Activated T-cell treated with anti-CD3 and anti-CD28 coated beads, Interleukin-2, amount 50 U/mL, for 48 hours (primary cell): Measurements from ENCODE around the gene CYCS.
"Not testable (repeated sequence)": the region's sequence is repeated elsewhere in the genome, so short reads cannot be mapped to it uniquely, and the experiment has no call there.

Source experiments
- DNase-seq, 2 experiments: peaks; one replicate each; pipeline ENCODE4 v3.0.0-alpha.2; 2020

The CYCS gene

DNA sequence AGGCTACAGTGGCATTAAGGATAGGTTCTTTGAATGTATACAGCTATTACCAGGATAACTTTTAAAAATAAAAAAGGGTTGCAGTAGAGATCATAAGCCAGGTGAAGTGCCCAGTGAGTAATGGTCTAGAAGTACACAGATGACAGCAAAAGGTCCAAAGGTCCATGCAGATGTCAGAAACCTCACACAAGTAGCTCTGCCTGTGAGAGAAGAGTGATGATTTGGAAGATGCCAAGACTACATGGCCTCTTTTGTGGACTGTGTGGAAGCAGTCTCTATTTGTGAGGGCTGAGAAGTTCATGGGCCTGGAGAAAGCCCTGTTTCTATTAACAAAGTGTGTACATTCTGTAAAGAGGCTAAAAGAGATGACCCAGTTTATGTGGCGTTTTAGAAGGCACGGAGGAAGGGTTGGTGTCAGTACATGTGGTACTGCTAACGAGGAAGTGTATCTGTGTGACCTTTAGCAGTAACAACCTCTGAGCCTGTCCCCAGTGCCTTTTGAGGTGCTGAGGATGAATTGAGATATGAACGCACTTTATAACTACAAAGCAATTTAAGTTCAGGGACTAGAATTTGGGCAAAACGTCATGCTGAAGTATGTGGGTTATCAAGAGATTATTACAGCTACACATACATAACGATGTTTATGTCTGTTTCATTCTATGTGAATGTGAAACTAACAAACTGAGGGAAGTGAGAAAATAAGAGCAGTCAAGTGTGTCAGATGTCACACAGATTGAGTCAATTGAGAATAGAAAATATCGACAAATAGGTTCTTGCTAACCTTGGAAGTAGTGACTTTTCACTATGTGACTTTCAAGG, 7.6 kb downstream of the CYCS start:
- no peak for DNase-seq

- no peak for DNase-seq
Observed at GRCh38 chr7:25116621-25117020, 8.4 kb downstream of the CYCS start.

DNA sequence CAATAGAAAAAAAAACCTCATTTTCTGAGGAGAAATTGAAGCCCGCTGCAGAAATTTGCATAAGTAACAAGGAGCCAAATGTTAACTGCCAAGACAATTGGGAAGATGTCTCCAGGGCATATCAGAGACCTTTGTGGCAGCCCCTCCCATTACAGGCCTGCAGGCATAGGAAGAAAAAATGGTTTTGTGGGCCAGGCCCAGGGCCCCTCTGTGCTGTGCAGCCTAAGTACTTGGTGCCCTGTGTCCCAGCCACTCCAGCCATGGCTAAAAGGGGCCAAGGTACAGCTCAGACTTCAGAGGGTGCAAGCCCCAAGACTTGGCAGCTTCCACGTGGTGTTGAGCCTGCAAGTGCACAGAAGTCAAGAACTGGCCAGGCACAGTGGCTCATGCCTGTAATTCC, 14.5 kb downstream of the CYCS start:
- not testable (repeated sequence) for DNase-seq

DNA sequence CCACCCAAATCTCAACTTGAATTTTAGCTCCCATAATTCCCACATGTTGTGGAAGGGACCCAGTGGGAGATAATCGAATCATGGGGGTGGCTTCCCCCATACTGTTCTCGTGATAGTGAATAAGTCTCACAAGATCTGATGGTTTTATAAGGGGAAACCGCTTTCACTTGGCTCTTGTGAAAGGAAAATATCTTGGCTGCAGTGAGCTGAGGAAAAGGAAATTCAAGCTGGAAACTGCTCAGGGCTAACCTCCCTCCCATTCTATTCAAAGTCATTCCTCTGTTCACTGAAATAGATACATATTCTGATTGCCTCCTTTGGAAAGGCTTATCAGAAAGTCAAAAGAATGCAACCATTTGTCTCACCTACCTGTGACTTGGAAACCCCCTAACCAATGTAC, 15.8 kb downstream of the CYCS start:
- no peak for DNase-seq

- DNase-seq: no peak
Observed at GRCh38 chr7:25105911-25106310, 19.1 kb downstream of the CYCS start.

DNA sequence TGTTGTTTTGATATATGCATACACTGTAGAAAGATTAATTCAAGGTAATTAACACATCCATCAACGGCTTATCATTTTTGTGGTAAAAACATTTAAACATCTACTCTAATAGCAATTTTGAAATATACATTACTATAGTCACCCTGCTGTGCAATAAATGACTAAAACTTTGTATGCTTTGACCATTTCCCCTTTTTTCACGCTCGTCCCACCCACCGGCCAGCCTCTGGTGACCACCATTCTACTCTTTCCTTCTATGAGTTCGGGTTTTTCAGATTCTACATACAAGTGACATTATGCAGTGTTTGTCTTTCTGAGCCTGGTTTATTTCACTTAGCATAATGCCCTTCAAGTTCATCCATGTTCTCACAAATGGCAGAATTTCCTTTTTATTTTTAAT, 21.3 kb downstream of the CYCS start:
- DNase-seq: no peak

DNA sequence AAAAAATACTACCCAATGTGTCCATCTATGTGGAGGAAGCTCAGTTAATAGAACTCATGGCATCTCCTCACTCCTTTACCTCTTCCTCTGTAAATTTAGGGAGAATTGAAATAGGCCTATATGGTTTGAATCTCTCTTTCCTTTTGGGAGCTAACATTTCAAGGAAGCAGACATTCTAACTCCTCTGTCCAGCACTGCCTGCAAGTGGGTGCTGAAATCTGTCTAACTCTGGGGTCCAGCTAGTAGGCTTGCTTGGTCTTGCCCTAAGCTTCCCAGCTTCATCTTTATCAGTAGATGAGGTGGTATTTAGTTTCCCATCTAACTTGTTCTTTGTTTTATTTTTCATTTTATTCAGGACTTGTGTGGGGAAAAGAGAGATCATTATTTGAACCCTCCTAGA, 23.2 kb downstream of the CYCS start:
- DNase-seq: no peak

GRCh38 chr7:25098096-25099046, 26.7 kb downstream of the CYCS start:
- peak; percentile 55 to 65 for DNase-seq

GRCh38 chr7:25095516-25096345, 29.3 kb downstream of the CYCS start:
- no peak for DNase-seq

GRCh38 chr7:25093268-25093826, 31.7 kb downstream of the CYCS start:
- DNase-seq: peak; percentile 90 to 93

DNA sequence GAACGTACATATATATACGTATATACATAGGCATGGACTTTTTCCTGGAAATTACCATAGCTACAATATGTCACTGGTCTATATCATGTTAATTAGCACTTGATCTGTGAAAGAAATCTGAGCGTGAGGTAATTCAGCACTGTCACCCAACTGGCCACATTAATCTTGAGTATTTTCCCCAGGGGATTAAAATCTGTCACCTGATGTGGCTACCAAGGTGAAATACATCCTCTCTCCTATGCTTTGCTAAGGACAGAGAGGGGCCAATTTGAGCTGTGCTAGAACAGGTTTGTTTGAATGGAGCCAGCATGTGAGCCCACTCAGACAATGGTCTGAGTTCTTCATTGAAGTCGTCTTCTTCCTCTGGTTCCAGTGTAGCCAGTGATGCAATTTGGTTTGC, 33.3 kb downstream of the CYCS start:
- no peak for DNase-seq

DNA sequence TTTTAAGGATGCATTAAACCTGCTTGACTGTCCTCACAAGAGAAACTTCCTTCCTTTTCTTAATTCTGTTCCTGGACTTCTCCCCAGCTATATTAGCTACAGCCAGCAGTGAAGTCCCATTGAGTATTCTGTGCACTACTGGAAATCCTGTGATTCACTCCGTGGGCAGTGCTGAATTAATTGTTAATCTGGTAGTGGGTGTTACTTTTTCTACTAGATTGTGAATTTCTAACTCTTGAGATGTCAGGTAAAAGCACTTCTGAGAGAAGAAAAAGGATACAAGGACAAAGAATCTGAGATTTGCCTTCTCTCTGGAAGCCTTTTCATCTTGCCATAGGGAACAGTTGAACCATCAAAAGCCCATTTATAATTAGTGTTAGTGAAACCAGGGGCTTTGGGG, 33.9 kb downstream of the CYCS start:
- no peak for DNase-seq

DNA sequence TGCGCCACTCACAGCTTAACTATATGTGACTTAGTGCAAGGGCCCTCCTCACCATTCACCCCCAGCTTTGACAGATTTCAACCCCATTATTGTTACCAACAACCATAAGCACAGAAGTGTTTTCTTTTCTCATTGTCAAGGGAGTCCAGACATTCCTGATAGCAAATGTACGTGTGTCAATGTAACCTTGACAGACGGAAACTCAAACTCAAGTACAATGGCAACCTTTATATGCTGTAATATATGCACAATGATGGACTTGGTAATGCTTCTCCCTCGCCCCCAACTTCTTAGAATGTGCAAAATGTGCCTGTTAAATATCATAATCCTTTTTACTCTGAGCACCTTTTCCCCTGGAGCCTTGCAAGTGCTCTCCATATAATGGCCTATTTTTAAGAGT, 34.7 kb downstream of the CYCS start:
- DNase-seq: no peak

- DNase-seq: no peak
Observed at GRCh38 chr7:25087855-25088254, 37.2 kb downstream of the CYCS start.

GRCh38 chr7:25084821-25085220, 40.2 kb downstream of the CYCS start:
- DNase-seq: no peak

- DNase-seq: no peak
Observed at GRCh38 chr7:25083201-25083600, 41.9 kb downstream of the CYCS start.

GRCh38 chr7:25082041-25082440, 43.0 kb downstream of the CYCS start:
- not testable (repeated sequence) for DNase-seq

DNA sequence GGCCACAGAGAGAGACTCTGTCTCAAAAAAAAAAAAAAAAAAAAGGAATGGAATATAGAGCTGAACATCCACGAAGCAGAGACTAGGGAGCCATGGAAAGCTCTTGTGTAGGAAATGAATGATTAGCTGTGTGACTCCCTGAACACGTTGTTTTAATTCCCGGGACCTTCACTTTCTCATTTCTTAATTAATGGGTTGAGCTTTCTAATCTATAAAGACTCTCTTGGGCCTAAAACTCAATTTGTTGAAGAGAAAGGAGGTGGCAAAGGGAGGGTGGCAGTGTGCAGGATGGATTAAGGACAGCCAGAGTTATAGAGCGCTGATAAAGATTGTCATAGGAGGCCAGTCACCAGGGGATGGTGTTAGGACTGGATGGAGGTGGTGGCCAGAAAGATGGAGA, 48.0 kb downstream of the CYCS start:
- no peak for DNase-seq

DNA sequence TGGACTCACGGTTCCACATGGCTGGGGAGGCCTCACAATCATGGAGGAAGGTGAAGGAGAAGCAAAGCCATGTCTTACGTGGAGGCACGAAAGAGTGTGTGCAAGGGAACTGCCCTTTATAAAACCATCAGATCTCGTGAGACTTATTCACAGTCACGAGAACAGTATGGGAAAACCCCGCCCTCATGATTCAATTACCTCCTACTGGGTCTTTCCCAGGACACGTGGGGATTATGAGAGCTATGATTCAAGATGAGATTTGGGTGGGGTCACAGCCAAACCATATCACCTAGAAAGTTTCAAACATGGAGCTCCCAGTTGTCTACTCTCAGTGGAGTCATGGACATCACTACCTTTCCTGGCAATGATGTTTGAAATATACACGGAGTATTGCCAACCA, 49.6 kb downstream of the CYCS start:
- peak; percentile 58 to 61 for DNase-seq

DNA sequence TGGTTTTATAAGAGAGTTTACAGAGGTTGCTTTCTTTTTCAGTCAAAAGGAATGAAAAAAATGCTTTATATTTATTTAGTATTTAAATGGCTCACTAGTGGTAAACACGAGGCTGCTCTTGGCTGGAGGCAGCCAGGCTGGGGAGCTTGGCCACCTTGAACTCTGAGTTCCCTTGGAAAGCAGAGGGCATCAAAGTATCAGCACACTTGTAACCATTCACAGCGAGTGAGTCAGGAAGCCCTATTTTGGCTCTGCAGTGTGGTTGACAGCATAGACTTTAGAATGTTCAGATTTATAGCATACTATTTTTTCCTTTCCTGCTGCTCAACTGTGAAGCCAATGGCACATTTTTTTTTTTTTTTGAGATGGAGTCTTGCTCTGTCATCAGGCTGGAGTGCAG, 51.6 kb downstream of the CYCS start:
- DNase-seq: no peak
